Adrenal gland (tissue), 5 donors: ENCODE measurements around the gene KIAA1755.

Experiments used
- POLR2A ChIP-seq, 2 donors: fragments of 450-650 bp; IDR thresholded peaks; one replicate each; pipeline ENCODE4 v1.6.1; 2017; ENCODE audit warnings: antibody characterized with exemption in 2 of 2, mild to moderate bottlenecking in 2 of 2, moderate library complexity in 1 of 2
- TF ChIP-seq, protein P1 (sequence below), 6 experiments: fragments of 450-650 bp in 4 of 6; fragments of 200-600 bp in 2 of 6; sonication (generic) in 1 of 6; IDR thresholded peaks; 1 replicate in 5 of 6; 2 replicates in 1 of 6; pipeline versions ENCODE4 v1.5.1 to v1.8.0; 2016 to 2021; ENCODE audit warnings: antibody characterized with exemption in 6 of 6, mild to moderate bottlenecking in 2 of 6, moderate library complexity in 1 of 6
- donor health status: DM: no; HTN: no; CAD: no.

- TF ChIP-seq, protein P1, sequence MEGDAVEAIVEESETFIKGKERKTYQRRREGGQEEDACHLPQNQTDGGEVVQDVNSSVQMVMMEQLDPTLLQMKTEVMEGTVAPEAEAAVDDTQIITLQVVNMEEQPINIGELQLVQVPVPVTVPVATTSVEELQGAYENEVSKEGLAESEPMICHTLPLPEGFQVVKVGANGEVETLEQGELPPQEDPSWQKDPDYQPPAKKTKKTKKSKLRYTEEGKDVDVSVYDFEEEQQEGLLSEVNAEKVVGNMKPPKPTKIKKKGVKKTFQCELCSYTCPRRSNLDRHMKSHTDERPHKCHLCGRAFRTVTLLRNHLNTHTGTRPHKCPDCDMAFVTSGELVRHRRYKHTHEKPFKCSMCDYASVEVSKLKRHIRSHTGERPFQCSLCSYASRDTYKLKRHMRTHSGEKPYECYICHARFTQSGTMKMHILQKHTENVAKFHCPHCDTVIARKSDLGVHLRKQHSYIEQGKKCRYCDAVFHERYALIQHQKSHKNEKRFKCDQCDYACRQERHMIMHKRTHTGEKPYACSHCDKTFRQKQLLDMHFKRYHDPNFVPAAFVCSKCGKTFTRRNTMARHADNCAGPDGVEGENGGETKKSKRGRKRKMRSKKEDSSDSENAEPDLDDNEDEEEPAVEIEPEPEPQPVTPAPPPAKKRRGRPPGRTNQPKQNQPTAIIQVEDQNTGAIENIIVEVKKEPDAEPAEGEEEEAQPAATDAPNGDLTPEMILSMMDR (IDR thresholded peaks at IDR 0.05) = no peak
- TF ChIP-seq POLR2A (IDR thresholded peaks at IDR 0.05) = no peak
Observed at GRCh38 chr20:38210741-38211140, 49.8 kb downstream of the KIAA1755 start.
